ENCODE data around the gene SENP5.

Gene SENP5

DNA sequence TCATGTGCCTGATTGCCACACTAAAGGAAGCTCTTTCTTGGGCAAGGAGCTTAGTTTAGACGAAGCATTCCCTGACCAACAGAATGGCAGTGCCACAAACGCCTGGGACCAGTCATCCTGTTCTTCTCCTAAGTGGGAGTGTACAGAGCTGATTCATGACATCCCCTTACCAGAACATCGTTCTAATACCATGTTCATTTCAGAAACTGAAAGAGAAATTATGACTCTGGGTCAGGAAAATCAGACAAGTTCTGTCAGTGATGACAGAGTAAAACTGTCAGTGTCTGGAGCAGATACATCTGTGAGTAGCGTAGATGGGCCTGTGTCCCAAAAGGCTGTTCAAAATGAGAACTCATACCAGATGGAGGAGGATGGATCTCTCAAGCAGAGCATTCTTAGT, 18.4 kb downstream of the SENP5 start:
- no peak for DNase-seq

DNA sequence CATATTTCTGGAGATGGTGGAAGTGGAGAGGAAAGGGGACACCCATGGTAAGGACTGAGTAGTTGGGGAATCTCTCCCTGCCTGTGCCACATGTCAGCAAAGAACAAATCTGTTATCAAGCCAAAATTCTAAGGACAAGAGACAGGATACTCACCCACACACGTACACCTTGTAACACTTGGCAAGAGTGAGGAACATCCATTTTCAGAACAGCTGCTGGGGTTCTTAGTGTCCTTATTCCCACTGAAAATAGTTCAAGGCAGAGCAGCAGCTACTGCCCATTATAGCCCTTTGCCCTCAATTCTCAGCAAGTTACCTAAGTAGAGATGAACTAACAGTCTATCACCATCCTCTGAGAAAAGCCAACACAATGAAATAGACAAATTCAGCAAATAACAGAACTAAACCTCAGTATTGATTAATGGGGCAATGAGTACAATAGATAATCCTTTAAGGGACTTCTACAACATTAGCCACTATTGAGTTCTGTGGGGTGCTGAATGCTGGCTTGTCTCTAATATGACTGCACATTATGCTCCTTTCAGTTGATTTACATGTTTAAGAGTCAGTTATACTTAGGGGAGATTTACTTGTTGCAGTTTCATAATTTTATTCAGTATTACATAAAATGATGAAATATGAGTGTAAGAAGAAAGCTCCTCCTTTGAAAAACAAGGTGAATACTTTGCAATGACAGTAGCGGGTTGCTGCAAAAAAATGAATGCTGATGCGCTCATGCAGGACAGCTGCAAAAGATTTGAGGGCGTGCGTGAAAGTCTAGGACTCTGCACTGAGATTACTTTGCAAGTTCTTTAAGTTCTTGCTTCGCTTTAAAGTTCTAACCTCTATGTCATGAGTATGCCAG, 22.4 kb downstream of the SENP5 start:
- DNase-seq: no peak

DNA sequence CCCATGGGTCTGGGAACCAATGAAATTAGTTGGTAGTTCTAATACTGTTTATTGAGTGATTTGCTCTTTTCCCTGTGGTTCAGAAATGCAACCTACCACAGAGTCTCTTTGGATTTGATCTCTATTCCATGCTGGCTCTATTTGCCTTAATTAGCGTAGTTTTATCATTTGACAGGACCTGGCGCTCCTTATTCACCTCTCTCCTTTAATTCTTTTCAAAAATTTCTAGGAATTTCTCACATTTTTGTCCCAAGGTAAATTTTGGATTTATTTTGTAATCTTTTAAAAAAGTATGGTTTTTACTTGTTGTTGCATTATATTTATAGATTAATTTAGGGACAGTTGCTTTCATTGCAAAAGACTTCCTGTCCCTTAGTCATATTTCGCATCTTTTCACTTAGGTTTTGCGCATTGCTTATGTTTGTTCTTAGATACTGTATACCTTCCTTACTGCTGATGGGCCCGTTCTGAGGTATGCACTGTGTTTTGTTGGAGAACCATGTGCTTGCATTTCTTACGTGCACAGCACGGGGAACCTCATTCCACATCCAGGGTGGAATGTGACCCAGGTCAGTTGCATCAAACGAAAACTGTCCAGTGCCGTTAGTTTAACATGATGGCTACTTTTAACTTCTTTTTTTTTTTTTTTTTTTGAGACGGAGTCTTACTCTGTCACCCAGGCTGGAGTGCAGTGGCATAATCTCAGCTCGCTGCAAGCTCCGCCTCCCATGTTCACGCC, 27.0 kb downstream of the SENP5 start:
- DNase-seq: no peak

DNA sequence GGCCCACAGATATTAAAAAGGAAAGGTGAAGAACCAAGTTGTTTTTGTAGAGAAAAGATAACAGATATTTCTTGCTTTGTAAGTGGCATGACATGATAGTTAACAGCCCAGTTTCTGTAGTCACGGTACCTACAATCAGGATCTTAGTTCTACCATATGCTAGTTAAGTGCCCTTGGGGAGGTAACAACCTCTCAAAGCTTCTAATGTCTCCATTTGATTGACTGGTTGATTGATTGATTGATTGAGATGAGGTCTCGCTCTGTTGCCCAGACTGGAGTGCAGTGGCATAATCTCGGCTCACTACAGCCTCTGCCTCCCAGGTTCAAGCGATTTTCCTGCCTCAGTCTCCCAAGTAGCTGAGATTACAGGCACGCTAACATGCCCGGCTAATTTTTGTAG, 28.5 kb downstream of the SENP5 start:
- no peak for DNase-seq

DNA sequence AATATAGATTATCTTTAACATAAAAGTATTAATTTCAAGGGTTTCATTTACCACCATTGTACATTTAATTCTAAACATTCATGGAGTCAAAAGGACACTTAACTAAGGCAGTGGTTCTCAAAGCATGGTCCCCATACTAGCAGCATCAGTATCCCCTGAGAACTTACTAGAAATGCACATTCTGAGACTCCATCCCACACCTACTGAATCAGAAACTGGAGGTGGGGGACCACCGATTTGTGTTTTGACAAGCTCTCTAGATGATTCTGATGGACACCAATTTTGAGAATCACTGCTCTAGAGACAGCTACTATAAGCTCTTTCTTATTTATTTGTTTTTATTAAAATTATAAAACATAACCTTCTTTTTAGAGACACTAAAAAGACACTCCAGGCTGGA, 34.0 kb downstream of the SENP5 start:
- no peak for DNase-seq

DNA sequence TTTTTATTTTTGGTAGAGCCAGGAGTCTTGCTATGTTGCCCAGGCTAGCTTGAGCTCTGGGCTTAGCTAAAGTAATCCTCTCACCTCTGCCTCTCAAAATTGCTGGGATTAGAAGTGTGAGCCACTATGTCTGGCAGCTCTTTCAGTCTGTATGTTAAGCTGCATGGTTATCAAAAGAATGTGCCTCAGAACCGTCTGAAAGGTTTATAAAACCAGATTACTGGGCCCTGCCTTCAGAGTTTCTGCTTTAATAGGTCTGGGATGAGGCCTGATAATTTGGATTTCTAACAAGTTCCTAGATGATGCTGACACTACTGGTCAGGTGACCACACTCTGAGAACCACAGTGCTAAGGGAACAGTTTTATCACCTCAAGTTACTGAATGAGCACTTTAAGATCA, 34.6 kb downstream of the SENP5 start:
- DNase-seq: no peak

DNA sequence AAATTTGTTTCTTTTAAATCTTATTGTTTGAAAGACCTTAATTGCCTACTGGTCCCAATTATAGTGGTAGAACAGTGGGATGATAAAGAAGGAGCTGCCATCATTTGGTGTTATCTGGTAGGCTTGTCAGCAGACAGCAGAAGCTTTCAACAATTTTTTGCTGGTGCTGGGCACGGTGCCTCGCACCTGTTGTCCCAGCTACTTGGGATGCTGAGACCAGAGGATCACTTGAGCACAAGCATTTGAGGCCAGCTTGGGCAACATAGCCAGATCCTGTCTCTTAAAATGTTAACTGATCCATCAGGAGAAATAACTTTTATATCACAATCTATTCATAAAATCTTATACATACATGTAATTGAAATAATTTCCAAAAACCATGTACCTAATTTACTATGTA, 36.0 kb downstream of the SENP5 start:
- no peak for DNase-seq

DNA sequence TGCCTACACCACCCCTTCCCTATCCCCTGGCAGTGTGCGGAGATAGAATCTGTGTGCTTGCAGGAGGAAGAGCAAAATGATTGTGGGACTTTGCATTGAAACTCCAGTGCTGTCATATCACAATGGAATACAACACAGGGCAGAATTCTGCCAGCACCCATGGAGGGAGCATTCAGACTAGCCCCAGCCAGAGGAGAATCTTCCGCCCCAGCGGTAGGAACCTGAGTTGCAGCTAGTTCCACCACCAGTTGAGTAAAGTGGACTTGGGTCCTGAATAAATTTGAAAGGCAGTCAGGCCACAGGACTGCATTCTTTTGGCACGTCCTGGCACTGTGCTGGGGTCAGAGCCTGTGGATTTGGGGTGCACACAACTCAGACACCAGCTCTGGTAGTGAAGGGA, 47.1 kb downstream of the SENP5 start:
- DNase-seq: no peak

DNA sequence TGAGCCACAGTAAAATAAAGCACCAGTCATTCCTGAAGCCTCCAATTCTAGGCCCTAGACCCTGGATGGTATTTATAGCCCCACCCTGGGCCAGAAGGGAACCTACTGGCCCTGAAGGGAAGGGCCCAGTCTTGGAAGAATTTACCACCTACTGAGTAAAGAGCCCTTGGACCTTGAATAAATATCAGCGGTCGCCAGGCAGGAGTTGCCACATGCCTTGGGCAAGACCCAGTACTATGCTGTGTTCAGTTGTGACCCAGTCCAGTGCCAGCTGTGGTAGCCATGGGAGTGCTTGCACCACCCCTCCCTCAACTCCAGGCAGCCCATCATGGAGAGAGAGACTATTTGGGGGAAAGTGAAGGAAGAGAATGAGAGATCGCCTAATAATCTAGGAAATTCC, 47.7 kb downstream of the SENP5 start:
- DNase-seq: no peak

DNA sequence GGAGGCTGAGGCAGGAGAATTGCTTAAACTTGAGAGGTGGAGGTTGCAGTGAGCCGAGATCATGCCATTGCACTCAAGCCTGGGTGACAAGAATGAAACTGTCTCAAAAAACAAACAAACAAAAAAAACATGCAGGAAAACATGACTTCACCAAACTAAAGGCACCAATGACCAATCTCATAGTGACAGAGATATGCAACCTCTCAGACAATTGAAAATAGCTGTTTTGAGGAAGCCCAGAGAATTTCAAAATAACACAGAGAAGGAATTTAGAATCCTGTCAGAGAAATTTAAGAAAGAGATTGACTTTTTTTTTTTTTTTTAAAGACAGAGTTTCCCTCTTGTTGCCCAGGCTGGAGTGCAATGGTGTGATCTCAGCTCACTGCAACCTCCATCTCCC, 48.5 kb downstream of the SENP5 start:
- no peak for DNase-seq

DNA sequence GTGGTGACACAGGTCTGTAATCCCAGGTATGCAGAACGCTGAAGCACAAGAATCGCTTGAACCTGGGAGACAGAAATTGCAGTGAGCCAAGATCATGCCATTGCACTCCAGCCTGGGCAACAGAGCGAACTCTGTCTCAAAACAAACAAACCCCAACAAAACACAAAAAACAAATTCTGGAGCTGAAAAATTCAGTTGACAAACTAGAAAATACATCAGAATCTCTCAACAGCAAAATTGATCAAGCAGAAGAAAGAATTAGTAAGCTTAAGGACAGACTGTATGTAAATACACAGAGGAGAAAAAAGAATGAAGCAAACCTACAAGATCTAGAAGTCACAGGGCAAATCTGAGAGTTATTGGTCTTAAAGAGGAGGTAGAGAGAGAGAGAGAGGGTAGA, 49.3 kb downstream of the SENP5 start:
- DNase-seq: no peak

DNA sequence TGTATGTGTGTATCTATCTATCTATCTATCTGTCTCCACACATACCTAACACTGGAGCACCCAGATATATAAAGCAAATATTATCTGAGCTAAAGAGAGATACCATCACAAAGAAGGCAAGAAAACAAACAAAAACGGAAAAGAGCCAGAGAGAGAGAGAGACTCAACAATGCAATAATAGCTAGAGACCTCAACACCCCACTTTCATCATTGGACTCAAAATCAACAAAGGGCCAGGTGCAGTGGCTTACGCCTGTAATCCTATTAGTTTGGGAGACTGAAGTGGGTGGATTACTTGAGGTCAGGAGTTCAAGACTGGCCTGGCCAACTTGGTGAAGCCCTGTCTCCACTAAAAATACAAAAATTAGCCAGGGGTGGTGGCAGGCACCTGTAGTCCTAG, 51.2 kb downstream of the SENP5 start:
- no peak for DNase-seq

DNA sequence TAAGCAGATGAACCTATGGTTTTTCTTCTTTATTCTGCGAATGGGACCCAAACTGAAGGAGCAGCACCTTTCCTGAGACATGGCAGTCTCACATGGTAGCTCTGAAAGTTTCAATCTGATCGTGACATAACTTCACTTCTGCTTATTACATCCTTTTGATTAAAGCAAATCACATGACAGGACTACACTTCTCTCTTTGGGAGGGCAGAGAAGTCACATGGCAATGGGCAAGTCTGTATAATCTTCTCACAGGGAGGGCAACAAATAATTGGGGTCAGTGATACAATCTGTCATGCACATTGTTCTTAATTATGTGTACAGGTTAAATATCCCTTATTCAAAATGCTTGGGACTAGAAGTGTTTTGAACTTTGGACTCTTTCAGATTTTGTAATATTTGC, 53.0 kb downstream of the SENP5 start:
- DNase-seq: no peak

DNA sequence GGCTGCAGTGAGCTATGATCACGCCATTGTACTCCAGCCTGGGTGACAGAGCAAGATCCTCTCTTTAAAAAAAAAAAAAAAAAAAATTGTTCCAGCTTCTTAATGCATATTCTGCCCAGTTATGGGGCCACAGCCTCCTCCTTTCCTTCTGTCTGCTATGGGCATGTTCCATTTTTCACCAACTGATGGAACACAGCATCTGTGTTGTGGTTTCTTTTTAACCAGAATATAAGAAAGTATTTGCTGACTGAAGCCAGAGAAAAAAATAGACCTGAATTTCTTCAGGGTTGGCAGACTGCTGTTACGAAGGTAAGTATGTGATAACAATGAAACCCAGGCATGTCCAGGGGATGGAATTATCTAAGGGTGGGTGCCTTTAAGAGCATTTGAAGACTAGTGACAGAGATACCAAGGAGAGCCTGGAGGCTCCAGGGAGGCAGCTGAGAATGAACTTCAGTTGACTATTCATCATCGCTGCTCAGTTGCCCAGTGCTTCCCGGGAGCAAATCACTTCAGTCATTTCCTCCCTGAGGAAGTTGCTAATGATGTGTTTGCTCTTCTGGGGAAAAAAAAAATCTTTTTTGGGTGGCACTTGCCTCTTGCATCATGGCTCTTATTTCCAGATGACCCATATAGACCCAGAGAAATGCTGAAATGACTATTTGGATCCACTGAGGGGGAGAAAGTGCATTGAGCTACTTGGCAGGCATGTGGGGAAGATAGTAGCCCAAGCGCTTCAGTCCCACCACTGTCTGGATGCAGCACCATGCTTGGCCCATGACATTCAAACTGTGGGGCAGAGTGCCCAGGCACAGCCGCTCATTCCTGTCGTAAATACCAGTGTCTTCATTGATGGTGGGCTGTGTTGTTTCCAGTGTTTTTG, 60.1 kb downstream of the SENP5 start:
- DNase-seq: no peak

DNA sequence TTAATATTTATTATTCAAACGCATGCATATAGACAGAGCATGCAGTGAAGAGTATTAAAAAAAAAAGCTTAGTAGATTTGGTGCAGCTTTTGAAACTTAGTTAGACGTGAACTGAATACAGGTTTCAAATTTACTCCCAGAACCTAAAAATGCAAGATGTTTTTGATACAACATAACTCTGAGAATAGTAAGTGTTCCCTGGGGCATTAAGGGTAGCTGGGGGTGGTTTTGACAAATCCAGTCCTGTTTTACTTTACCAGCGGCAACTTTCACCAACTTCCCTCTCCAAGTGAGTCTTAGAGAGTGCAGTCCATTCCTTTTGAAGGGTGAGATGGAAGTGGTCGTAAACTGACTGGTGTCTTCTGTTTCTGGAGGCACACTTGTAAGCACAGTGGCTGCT, 63.4 kb downstream of the SENP5 start:
- no peak for DNase-seq

DNA sequence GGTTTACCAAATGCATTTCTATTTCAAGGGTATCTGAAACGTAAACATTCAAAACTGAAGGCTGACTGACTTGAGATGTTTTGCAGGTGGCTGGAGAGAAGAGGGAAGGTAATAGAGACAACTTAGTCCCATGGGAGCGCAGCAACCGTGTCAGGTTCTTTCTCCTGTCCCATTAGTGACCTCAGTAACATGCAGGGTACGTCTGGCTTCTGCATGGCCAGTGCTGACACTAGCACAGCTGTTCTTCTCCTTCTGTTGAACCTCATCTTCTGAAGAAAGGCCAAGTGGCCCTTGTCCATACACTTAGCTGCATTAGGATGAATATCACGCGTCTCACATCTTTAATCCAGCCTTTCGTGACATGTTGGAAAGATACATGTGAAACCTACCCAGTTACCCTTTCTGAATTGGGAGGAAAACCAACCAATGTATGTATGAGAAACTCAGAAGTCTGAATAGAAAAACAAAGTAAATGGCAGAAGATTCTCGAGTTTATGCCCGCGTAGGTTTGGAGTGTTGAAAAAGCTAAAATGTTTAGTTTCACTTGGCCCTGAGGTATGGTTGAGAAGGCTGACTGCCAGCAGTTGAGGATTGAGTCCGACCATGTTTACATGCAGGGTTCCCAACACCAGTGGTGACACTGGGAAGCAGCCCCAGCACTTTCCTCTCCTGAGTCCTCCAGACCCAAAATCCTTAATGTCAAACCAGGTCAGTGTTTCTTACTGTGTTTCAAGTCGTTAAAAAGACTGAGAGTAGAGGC, 64.3 kb downstream of the SENP5 start:
- DNase-seq: peak in 1 of 2 donors; percentile 21

DNA sequence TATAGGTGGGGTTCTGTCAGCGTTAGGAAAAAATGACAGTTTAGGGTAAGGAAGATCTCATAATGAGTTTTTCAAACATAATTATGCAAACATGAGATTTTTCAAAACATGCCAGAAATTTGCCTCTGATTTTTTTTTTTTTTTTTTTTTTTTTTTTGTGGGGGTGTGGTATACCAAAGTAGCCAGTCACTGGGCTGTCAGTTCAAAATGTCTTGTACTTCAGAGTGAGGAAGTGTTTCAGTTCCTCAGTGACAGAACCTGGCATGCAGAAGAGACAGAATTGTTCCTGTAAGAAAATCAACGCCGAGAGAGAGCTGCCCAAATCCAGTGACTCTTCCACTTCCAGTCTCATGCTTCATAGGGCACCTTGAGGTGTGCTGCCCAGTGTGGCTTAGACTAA, 64.9 kb downstream of the SENP5 start:
- DNase-seq: no peak

DNA sequence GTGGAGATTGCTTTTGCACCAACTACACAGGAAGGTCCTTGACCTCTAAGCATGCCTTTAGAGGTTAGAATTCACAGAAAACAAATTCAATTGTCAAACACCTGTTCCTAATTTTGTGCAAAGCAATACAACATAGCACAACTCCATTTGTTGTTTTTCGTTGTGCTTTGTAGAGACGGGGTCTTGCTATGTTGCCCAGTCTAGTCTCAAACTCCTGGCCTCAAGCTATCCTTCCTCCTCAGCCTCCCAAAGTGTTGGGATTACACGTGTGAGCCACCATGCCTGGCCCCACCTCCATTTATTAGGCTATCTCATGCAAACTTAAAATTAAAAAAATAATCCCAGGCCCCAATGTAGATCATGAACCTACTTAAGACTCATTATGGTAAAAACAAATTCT, 68.6 kb downstream of the SENP5 start:
- no peak for DNase-seq

DNA sequence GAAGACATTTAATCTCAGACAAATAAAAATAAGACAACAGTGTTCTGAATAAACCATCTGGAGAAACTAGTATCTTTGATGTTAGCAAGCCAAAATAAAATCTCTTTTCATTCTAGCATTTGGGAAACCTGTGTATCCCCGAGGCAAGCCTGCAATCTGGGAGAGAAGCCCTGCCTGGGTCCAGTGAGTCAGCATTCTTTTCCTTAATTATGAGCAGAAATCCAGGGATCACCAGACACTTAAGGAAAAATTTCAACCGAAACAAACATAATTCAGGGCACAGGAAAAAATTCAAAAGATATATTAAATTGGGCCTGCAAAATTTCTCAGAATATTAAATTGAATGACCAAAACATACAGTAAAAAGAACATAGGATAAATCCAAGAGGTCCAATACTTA, 70.4 kb downstream of the SENP5 start:
- no peak for DNase-seq

DNA sequence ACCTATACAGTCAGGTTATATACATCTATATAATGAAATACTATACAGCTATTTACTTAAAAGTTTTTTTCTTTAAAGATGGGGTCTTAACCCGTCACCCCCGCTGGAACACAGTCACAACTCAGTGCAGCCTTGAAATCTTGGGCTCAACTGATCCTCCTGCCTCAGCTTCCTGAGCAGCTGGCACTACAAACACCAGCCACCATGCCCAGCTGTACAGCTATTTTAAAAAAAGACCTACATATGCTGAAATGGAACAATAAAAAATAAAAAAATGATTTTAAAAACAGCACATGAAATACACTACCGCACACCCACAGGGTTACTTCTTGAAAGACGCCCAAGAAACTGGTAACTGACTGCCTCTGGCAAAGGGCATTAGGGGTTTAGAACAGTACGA, 70.9 kb downstream of the SENP5 start:
- no peak for DNase-seq

DNA sequence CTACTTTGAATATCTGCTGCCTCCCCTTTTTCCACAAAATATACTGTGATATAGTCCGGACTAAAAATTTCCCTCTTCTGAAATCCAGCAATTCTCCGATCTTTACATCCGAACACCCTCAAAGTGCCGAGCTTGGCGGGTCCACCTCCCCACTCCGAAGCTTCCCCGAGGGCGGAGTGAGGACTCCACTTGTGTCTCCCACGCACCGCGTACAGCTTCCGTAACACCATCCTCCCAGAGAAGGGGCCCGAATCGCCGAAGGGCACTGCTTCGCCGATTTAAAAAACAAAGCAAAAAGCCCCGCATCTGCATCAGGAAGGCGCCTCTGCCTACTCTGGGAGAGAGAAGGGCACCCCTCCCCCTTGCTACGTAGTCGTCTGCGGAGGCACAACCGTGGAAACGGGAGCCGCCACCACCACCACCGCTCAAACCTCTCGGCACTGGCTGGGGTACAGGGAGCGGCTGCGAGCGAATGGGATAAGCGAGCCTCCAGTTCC, 74.1 kb downstream of the SENP5 start:
- peak; percentile 52 to 63 for DNase-seq

DNA sequence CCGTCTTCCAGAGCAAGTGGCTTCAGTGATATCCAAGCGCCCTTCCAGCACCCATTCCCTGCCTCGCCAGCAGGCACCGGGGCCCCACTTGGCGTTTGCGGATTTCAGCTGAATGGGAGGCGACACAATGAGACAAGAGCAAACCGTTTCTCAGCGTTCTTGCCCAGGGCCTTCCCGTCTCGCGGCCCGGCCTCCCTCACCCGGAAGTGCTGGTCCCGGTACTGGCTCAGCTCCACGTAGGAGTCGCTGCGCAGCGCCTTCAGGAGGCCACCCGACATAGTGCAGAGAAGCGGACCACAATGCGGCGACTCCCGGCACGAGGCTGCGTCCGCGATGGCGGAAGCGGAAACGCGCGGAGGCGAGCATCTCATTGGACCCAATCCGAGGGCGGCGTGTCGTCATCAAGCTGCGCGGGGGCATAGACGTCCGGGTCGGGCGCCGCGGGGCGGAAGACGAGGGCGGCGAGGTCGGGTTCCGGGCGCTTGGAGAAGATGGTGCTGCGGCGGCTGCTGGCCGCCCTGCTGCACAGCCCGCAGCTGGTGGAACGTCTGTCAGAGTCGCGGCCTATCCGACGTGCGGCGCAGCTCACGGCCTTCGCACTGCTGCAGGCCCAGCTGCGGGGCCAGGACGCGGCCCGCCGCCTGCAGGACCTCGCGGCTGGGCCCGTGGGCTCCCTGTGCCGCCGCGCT, 74.7 kb downstream of the SENP5 start, which contains the start of gene NCBP2:
NCBP2 (minus strand) TSS at position 303 of the 689 bp plus-strand sequence; CDS start at position 278, 25 bp downstream.
- DNase-seq: peak; percentile 98 to 99

Measured in CD4-positive, alpha-beta T cell treated with Interleukin-4 for 1 hour (primary cell).